GM19324 (cell line): Measurements from ENCODE around the gene MYH14.

Experiments
- ATAC-seq: cut with Tn5 transposase; IDR thresholded peaks from one replicate; pipeline ENCODE4 v1.9.1; 2021; ENCODE audit warnings: mild to moderate bottlenecking, moderate library complexity; ENCODE audit not compliant: unreplicated experiment, low FRiP score

MYH14 gene

GRCh38 chr19:50252111-50252886 lies 48.9 kb downstream of the MYH14 start:
- ATAC-seq = no peak

DNA sequence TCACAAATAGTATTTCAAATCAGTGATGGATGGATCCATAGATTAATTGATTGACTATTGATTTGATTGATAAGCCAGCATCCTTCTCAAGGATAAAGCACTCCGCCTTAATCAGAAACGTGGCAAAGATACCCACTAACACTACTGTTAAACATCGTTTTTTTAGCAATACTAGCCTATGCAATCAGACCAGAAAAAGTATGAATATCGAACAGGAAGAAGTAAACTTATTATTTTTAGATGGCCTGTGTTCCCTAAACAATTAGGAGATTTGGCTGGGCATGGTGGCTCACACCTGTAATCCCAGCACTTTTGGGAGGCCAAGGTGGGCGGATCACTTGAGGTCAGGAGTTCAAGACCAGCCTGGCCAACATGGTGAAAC lies 49.5 kb downstream of the MYH14 start:
- ATAC-seq = no peak

- no peak for ATAC-seq
Observed at GRCh38 chr19:50255115-50255514, 51.7 kb downstream of the MYH14 start.

GRCh38 chr19:50257141-50257540 lies 53.7 kb downstream of the MYH14 start:
- no peak for ATAC-seq

- no peak for ATAC-seq
Observed at GRCh38 chr19:50258918-50259372, 55.5 kb downstream of the MYH14 start.

GRCh38 chr19:50261446-50261970 lies 58.1 kb downstream of the MYH14 start:
- ATAC-seq = no peak

GRCh38 chr19:50263176-50263575 lies 59.8 kb downstream of the MYH14 start:
- ATAC-seq = no peak

- ATAC-seq = no peak
Observed at GRCh38 chr19:50264483-50265186, 61.2 kb downstream of the MYH14 start.

DNA sequence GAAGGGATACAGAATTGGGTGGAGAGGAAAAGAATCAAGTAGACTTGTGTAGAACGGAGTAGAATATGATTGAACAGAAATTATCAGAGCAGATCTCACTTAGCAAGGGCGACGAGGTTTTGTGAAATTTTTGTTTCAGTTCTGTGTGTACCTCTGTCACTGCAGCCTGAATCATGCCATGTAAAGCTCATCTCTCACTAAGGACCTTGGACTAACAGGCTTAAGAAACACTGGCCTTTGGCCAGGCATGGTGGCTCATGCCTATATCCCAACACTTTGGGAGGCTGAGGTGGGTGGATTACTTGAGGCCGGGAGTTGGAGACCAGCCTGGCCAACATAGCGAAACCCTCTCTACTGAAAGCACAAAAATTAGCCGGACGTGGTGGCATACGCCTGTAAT lies 62.6 kb downstream of the MYH14 start:
- ATAC-seq = no peak

- ATAC-seq = no peak
Observed at GRCh38 chr19:50266896-50267295, 63.5 kb downstream of the MYH14 start.

- no peak for ATAC-seq
Observed at GRCh38 chr19:50268041-50268440, 64.6 kb downstream of the MYH14 start.

GRCh38 chr19:50268501-50268900 lies 65.1 kb downstream of the MYH14 start:
- no peak for ATAC-seq

- no peak for ATAC-seq
Observed at GRCh38 chr19:50269653-50270052, 66.2 kb downstream of the MYH14 start.

- no peak for ATAC-seq
Observed at GRCh38 chr19:50272263-50272897, 69.0 kb downstream of the MYH14 start.

DNA sequence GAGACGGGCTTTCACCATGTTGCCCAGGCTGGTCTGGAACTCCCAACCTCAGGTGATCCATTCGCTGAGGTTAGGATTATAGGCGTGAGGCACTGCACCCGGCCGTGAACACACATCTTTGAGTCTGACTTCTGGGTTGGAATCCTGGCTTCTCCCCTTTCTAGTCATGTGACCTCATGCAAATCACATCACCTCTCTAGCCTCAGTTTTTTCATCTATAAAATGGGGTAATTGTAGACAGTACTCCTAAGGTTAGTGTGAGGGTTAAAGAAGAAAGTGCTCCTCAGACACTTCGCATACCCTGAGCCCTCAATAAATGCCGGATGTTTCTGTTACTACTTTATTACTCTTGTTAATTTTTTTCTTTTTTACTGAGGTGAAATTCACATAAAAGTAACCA lies 70.4 kb downstream of the MYH14 start:
- ATAC-seq = no peak

DNA sequence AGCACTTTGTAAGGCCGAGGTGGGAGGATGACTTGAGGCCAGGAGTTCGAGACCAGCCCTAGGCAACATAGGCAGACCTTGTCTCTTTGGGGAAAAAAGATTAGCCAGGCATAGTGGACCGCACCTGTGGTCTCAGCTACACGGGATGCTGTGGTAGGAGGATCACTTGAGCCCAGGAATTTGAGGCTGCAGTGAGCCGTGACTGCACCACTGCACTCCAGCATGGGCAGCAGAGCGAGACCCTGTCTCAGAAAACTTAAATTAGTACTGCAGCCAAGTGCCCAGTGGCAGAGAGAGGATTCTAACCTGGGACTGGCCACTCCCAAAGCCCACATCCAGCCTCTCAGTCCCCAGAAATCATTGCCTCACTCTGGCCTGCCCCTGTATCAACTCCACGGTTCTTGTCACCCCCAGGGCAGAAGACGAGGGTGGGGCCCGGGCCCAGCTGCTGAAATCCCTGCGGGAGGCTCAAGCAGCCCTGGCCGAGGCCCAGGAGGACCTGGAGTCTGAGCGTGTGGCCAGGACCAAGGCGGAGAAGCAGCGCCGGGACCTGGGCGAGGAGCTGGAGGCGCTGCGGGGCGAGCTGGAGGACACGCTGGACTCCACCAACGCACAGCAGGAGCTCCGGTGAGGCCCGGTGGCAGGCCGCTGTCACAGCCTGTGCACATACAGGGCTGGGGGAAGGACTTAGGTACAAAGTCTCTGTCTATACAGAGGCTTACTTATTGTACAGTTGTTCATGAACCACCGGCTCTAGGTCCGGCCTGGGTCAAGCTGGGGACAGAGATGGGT lies 72.4 kb downstream of the MYH14 start:
- no peak for ATAC-seq

DNA sequence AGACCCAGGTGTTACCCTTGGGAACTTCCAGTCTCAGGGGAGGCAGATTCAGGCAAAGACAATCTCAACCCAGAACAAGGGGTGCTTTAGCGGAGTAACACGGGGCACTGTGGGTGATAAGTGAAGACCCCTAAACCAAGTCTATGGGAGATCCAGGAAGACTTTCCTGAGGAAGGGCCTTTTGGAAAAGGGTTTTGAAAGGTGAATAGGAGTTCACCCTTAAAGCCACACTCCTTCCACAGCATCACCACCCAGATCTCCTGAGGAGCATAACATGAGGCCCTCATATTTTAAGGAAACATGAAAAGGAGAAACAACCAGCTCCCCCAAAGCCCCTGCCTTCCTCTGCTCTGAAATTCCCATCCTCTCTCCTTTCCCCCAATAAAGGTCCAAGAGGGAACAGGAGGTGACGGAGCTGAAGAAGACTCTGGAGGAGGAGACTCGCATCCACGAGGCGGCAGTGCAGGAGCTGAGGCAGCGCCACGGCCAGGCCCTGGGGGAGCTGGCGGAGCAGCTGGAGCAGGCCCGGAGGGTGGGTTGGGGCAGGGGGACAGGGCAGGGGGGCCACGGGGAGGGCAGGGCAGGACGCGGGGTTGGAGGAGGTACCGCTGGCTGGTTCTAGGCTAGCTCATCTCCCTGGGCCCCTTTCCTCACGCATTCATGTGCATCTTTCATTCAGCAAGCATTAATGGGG lies 73.1 kb downstream of the MYH14 start:
- no peak for ATAC-seq

DNA sequence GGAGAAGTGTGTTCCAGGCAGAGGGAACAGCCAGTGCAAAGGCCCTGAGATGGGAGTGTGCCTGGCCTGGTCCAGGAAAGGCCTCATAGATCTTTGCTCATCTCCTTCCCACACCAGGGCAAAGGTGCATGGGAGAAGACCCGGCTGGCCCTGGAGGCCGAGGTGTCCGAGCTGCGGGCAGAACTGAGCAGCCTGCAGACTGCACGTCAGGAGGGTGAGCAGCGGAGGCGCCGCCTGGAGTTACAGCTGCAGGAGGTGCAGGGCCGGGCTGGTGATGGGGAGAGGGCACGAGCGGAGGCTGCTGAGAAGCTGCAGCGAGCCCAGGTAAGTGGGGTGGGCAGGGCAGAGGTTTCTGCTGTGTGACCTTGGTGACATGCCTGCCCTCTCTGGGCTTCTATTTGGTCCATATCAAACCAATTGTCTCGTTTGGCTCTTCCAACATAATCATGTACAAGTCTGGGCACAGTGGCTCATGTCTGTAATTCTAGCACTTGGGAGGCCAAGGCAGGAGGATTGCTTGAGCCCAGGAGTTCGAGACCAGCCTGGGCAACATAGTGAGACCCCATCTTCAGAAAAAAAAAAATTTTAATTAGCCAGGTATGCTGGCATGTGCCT lies 74.7 kb downstream of the MYH14 start:
- ATAC-seq = no peak

DNA sequence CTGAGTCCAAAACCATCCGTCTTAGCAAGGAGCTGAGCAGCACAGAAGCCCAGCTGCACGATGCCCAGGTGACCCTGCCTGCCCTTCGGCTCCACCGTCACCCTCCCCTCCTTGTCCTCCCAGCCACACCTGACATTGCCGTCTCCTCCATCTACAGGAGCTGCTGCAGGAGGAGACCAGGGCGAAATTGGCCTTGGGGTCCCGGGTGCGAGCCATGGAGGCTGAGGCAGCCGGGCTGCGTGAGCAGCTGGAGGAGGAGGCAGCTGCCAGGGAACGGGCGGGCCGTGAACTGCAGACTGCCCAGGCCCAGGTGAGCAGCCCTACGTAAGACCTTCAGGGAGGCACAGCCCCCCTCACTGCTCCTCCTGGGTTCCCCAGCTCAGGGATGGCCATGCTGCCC lies 76.7 kb downstream of the MYH14 start:
- ATAC-seq = no peak

GRCh38 chr19:50280983-50281382 lies 77.6 kb downstream of the MYH14 start:
- no peak for ATAC-seq
